NCI-H774 (cell line): ENCODE measurements around the gene ESF1.

ENCODE experiments used
- DNase-seq: peaks from one replicate; lab custom pipeline; 2025; lab: John Stamatoyannopoulos, UW

Gene ESF1, protein sequence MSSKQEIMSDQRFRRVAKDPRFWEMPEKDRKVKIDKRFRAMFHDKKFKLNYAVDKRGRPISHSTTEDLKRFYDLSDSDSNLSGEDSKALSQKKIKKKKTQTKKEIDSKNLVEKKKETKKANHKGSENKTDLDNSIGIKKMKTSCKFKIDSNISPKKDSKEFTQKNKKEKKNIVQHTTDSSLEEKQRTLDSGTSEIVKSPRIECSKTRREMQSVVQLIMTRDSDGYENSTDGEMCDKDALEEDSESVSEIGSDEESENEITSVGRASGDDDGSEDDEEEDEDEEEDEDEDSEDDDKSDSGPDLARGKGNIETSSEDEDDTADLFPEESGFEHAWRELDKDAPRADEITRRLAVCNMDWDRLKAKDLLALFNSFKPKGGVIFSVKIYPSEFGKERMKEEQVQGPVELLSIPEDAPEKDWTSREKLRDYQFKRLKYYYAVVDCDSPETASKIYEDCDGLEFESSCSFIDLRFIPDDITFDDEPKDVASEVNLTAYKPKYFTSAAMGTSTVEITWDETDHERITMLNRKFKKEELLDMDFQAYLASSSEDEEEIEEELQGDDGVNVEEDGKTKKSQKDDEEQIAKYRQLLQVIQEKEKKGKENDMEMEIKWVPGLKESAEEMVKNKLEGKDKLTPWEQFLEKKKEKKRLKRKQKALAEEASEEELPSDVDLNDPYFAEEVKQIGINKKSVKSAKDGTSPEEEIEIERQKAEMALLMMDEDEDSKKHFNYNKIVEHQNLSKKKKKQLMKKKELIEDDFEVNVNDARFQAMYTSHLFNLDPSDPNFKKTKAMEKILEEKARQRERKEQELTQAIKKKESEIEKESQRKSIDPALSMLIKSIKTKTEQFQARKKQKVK

DNA sequence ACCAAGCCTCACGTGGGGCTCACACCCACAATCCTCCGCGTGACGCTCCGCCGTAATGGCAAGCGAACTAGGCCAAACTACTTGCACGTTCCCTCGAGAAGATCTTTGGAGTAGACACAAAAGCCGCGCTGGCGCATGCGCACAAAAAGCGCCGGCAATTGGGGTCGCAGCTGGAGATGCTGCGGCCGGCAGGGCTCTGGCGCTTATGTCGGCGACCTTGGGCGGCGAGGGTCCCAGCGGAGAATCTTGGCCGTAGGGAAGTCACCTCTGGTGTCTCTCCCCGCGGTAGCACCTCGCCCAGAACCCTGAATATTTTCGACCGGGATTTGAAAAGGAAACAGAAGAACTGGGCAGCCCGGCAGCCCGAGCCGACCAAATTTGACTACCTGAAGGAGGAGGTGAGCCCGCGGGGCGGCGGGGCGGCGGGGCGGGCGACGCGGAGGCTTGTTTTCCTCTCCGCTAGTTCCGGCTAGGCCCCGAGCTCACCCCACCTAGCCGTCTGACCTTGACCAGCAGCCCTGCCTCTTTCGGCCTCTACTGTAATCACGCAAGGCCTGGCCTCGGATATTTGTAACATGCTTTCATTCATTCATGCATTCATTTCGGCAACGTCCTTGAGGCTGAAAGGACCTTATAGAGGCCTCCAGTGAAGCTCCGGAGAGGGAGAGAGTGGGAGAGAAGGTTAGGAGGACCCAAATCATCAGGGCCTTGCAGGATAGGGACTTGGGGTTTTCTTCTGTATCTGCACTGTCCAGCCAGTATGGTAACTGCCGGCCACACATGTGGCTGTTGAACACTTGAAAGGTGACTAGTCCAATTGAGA is at the start of gene ESF1, which contains the start of gene NDUFAF5:
TSS of gene ESF1 (minus strand) at position 27 of the 823 bp plus-strand sequence. CDS start 1,779 bp downstream, outside the sequence.
TSS of gene NDUFAF5 (plus strand) at position 136 of the 823 bp plus-strand sequence. CDS start at position 177, 41 bp downstream.
- peak; percentile 90 for DNase-seq

DNA sequence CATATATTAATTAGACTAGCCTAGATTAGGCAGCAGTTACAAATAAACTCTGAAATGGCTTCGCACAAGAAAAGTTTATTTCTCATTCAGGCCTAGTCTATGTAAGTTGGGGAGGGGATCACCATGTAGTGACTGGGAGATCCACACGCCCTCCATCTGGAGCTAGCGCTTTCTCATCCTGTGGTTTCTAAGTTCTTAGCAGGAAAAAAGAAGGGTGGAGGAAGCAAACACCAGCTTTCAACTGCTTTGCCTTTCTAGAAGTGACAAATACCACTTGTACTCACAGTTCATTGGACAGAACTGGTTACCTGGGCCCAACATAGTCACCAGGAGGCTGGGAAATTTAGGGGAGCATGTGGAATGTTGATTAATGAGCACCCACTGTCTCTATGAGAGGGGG is 46.8 kb upstream of the ESF1 start:
- no peak for DNase-seq

DNA sequence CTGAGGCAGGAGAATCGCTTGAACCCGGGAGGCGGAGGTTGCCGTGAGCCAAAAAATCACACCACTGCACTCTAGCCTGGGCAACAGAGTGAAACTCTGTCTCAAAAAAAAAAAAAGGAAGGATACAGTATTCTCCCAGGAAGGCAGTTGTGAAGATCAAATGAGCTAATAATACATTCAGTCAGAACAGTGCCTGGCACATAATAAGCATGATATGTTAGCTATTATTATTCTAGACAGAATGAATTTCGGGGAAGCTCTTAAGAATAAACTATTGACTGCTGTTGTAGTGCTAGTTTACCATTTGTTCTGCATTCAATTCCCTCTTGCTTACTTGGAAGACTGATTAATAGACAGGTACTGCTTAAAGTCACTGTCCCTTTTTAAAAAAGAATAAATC is 40.7 kb upstream of the ESF1 start:
- no peak for DNase-seq

DNA sequence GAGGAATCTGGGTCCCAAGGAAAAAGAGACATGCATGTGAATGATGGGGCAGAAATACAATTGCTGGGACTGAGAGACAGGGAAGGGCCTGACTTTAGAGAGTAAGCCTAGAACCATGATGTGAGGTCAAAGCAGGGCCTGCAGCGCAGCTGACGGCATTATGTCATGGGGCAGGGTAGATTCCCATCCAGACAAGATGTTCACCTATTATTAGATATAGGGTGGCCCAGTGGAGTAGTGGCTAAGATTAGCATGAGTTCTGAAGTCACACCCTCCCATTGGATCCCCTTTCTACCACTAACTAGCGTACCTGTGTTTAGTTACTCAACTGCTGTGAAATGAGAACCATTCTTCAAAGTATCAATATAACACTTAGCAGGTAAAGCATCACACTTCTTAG is 39.7 kb upstream of the ESF1 start:
- DNase-seq, result no peak

DNA sequence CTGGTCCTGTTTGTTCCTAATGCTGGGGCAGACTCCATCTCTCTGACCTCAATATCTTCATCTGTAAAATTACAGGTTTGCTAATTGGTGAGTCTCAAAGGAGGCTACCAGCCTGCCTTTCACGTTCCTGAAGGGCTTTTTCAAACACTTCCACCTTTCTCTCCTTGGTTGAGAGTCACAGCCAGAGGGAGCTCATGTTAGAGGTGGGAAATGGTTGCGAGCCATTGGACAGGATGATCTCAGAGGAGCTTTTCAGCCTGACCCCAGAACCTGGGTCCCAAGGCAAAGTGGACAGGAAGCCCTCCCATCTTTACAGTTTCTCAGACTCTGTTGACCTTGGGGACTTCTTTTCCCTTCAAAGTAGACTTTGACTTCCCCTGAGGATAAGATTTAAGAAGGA is 37.7 kb upstream of the ESF1 start:
- no peak for DNase-seq

DNA sequence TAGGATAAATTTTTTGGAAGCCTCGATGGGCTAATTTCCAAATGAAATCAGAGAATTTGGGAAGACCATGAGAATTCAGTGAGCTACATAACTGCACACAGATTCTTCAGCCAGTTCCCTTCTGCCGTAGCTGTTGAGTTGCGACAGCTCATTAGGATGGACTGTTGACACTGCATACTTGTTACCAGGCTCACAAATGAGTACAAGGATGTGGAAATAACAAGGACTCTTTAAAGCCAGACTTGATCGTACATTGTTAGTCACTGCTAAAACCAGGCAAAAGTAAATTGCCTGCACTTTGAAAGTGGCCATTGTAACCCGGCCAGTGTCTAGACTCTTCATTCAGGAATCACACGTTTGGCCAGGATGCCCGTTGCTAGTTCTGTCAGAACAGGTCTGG is 37.2 kb upstream of the ESF1 start:
- DNase-seq, result no peak

DNA sequence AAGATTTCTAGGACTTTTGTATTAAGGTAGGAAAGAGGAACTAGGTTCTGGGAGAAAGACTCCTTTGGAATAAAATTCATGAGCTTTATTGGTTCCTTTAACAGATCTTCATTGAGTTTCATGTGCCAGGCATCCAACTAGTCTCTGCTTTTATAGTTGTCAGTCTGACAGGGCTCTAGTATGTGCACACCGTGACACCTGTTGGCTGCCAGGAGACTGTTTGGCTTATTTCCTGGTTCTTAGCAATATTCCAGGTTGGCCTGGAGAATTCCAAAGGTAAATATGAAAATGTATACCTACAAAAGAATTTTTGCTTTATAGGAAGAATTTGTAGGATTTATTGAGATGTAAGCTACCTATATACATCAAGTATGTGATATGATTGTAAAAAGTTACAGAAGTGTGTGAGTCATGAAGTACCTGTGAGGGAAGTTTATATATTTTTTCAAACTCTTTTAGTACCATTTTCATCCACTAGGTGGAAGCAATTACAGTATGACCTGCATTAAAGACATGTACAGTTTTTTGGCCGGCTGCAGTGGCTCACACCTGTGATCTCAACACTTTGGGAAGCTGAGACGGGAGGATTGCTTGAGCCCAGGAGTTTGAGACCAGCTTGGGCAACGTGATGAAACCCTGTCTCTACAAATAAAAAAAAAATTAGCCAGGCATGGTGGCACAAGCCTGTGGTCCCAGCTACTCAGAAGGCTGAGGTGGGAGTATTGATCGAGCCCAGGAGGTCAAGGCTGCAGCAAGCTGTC is 35.3 kb upstream of the ESF1 start:
- peak; percentile 42 for DNase-seq

DNA sequence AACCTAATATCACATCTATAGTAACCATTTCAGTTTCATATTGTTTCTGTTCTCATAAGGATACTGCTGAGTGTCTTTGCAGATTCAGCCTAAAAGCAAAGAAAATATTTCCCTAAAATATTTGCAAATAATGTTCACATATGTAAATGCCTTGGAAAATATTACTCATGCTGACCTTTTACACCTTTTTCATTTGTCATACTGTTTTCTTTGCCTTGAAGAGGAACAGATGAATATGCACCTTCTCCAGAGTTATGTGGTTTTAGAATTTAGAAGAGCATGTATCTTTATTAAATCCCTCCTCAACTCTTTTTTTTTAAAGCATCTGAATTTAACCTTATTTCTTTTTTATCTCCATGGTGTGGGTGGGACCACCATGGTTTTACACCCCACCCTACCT is 32.6 kb upstream of the ESF1 start:
- no peak for DNase-seq

DNA sequence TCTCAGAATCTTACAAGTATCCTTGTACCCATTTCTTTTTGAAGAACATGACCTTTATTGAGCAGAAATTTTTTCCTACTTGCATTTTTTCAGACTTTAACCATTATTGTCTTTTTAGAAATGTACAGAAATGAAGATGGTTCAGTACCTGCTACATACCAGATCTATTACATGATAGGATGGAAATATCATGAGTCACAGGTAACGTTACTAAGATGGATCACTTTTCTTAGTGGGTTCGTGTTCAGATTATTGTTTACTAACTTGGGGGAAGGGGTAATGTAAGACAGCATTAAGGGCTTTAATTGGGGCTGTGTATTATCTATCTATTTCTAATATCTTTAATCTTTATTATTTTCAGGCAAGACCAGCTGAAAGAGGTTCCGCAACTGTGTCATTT is 32.0 kb upstream of the ESF1 start:
- no peak for DNase-seq

DNA sequence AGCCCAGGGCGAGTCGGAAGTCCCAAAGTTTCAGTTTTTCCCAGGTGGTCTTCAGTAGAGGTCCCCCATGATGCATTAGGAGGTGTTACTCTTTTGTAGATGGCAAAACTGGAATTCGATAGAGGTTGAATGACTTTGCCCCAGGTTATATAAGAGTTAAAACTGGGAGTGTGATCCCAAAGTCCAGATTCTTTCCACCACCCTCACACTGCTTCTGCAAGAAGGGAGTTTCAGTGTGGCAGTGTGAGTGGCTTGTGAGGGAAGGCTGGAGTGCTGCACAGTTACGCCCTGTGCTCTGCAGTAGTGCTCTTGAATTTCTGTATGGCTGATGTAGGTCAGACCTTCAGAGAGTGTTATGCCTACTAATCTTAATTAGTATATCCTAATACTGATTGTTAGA is 30.0 kb upstream of the ESF1 start:
- no peak for DNase-seq

DNA sequence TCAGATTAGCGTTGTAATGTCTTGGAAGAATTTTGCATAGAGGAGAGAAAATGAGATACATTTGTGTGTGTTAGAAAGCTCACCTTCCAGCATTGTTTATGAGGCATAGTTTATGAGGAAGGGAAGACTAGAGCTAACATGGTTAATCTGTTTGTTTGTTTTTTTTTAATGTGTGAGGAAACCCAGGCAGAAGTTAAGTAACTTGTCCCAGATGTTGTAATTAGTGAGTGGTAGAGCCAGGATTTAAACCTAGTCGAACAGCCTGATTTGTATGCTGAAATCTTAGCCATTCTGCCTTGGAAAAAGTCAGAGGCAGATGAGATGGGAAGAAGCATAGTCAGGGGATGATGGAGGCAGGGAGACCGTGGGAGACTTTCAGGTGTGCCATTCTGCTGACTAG is 29.2 kb upstream of the ESF1 start:
- DNase-seq, result no peak

DNA sequence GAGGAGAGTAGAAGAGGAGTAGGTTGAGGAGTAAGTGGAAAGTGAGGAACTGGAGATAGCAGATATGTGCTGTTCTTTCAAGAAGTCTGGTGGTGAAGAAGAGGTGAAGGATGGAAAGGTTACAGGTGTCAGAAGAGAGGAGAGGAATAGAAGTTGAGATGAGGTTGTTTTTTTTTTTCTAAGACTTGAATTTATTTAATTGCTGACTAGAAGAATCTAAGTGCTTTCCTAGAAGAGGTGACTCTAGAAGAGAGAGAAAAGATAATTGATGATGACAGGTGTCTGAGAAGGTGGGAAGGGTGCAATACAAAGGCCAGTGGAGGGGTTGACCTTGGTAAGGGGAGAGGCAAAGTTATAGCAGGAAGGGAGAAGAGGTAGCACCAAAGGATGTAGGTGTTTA is 25.7 kb upstream of the ESF1 start:
- no peak for DNase-seq

DNA sequence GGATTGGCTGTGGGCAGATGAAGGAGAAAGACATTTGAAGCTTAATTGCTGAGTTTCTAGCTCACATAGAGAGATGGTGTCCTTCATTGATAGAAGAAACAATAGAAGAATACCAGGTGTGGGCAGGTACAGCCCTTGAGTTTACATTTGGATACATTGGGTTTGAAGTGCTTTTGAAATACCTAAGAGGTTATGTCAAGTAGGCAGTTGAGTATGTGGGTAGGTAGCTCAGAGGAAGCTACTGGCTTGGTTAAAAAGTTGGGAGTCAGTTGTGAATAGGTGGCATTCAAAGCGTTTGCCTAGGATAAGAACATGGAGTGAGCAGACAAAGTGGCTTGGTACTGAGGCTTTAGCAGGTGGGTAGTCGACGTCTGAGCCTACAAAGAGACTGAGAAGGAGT is 25.1 kb upstream of the ESF1 start:
- no peak for DNase-seq

DNA sequence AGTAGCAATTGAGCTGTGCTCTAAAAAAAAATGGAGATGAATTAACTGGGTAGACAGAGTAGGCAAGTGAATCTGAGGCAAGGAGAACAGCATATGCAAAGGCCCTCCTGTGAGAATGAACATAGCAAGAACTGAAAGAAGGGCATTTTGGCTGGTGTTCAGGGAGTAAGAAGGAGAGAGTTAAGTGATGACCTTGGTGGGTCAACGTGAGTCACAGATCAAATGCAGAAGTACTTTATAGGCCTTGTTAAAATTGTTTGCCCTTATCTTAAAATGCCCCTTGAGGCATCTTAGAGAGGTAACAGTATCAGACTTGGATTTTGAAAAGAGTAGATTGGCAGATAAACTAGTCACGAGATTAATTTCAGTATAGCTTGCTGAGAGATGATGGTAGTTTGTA is 24.7 kb upstream of the ESF1 start:
- no peak for DNase-seq

DNA sequence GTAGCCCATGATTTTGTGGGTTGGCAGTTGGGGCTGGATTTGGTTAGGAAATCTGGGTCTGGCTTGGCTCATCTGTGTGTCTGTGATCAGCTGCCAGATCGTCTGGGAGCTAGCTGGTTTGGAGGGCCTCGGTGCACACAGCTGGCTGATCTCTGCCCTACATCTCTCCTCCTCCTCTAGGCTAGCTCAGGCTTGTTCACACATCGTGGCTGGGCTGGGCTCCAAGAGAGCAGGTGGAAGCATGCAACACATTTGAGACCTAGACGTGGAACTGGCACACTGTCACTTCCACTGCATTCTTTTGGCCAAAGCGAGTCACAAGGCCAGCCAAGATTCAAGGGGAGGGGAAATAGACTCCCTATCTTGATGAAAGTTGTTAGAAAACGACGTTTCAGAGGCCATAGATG is 16.0 kb upstream of the ESF1 start:
- DNase-seq, result peak; percentile 69

DNA sequence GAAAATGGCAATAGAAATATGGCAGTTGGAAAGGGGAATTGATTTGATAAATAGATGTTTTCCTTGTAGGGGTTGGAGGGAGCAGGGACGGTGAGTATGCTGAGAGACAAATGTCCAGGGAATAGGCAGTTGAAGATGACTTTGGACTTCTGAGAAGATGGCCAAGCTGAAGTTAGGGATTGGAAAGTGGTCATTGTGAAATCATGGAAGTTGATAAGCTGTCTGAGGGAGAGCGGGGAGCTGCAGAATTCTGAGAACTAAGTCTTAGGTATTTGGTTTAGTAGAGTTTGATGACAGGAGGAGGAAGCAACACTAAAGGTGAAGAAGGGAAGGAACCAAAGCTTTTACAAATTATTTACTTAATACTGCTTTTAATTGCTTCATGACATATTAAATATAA is 15.3 kb upstream of the ESF1 start:
- no peak for DNase-seq

DNA sequence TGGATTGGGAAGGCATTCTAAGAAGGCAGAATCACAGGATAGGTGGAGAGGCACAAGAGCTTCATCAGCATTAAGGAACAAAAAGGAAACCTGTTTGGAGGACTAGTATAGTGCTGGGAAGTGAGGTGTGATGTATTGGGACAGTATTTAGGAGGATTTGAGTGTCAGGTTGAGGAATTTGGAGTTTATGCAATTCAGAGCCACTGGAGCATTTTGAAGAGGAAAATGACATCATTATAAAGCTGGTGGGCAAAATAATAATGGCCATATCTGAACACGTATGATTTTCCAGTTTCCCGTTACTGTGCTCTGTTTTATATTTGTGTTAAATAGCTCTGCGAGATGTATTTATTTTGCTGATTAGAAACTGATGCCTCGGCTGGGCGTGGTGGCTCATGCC is 14.3 kb upstream of the ESF1 start:
- no peak for DNase-seq

DNA sequence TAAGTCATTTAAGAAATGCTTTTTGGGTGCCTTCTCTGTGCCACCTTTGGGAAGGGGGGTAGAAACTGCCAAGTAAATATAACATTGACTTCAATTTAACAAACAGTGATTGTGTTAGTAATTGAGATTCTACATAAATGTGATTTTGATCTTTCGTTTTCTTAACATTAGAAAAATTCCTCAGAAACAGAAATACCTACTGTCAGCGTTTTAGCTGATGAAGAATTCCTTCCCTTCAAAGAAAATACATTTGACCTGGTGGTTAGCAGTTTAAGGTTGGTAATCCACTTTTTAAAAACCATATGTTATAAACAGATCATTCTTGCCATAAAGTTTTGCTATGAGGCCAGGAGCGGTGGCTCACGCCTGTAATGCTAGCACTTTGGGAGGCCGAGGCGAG is 9.9 kb upstream of the ESF1 start:
- no peak for DNase-seq

DNA sequence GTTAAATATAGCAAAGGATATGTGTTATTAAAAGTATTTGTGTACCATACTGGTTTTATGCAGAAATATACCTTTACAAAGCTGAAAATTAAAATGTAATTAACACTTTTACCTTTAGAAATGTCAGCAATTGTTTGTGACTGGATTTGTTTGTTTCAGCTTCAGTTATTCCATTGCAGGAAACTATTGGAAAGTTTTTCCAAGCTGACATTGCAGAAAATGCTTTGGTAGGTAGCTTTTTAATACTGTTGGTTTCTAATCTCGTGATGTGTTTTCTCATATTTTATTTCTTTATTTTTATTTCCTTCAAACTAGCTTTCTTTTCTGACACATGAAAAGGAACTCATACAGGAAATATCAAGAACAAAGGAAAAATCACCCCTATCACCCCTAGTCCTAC is 8.3 kb upstream of the ESF1 start:
- no peak for DNase-seq

DNA sequence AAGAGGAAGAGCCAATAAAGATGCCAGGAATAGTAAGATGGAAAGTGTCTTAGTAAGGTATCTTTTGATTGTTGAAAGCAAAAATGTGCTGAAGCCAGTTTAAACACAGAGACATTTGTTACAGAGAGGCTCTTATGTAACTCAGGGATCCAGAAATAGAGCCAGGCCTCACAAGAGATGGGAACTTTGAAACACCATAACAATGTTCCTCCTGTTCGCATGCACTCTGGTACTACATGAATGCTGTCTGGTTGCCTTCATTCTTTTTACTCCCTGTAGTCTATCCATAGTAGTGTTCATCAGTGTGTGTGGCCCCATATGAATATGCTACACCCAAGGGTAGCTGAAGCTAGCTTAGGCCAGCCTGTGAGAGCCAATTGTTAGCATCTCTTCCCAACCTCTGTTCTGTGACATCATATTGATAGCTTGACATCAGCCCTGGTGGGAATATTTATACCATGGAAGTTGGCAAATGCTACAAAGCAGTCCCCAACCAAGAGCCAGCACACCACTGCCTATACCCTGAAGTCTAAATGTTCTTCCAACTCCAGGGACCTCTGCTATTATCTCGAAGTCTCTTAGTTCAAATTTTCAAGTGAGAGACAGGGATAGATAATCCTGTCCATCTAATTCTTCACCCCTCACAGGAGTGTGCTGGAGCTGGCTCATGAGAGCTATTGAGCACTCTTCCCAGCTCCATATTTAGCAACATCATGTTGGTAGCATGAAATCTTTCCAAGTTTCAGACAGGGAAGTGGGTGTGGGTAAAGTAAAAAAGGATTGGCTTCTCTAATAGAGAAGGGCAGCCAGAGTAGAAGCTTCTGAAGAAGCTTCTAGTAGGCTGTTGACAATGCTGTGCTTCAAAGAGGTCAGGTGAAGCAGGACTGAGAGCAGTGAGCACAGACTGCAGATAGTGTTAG is 7.1 kb upstream of the ESF1 start:
- DNase-seq, result no peak

DNA sequence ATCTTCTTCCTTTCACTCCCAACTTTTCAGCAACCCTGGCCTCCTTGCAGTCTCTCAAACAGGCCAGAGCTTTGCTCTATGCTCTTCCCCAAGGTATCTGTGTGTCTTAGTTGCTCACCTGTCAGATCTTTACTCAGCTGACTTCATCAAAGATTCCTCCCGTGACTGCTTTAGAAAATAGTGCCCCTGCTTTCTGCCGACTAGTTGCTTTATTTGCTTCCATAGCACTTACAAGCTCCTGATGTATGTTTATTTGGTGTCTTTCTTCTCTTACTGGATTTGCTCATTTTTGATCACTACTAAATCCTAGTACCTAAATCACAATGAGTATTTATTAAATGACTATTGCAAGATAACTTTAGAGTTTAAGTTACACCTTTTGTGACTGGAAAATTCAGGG is 6.0 kb upstream of the ESF1 start:
- DNase-seq, result no peak
